ENCODE data around the gene CNPY3.

The CNPY3 gene

DNA sequence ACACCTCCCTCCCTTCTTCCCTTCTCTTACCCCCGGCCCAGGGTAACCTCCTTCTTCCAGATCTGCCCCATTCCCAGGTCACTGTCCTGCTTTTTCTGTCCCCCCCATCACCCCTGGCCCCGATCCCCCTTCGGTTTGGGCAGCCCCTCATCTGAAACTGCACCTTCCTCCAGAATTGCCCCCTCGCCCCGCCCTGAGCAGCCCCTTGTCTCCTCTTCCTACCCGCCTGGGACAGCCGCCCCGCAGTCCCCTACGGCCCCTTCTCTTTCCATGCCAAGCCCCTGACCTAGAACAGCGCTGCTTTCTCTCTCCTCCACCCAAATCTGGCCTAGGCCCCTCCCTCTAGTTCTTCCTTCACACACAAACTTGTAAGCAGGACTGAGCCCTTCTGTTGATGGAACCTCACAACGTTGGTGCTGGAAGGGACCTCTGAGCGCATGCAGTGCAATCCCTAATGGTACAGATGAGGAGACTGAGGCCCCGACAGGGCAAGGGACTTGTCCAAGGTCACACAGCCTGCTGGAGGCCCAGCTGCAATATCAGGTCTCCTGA lies 55.7 kb downstream of the CNPY3 start:
- DNase-seq: no peak

DNA sequence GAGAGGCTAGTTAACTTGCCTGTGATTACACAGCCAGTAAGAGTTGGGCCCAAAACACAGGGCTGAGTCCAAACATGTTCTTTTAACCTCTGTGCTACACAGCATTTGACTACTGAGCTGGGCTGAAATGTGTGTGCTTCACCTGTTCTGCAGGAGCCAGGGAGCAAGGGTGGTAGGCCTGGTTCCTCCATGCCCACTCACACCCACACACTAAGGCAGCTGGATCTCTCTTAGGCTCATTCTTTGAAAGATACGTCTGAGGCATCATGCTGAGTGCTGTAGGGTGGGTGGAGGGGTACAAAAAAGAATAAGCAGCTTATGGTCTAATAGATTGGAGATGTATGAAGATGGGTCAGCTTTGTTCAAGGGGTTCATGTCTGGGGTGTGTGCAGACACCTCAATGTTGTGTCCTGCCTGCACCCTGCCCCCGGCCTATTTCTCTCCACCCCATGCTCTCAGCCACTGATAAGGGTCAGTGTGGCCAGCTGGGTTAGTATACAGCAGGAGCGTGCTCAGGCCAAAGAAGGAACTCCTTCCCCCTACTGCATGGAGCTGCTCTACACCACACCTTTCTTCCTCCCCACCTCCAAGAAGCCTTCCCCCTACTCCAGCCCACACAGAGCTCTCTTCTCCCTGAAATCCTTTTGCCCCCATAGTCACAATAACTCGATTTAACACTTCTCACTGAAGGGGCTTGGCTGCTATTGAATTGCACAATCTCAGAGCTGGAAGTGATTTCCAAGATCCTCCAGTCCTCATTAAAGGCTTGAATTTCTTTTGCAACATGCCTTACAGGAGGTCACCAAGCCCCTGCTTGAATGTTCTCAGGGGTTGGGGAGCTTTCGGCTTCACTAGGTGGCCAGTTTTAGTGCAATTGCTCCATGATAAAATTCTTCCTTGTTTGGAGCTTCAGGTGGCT lies 58.5 kb downstream of the CNPY3 start:
- no peak for DNase-seq

DNA sequence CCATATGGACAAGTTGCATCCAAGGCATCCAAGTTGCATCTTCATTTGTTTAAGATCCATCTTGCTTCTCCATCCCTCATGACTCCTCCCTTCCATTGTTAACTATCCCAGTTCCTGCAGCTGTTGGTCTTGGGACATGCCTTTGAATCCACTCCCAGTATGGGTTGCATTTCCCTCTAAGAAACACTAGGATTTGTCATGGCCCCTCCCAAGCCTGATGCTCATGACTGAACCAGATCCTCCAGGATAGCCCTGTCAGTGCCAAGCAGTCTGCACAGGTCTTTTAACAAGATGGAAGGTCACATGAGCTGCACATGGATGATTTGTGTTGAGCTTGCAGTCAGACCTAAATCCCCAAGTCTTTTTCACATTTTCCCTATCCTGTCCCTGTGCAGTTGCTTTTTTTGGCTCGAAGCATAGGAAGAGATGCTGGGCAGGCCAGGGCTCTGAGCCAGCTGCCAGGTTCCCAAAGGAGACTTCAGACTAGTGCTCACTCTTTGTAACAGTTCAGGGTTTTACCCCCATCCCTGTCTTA lies 59.3 kb downstream of the CNPY3 start:
- DNase-seq: no peak

Data from activated CD4-positive, alpha-beta T cell treated with anti-CD3 and anti-CD28 coated beads for 1 hour (primary cell).